RWPE1 (cell line): ENCODE results near the gene CHIC1.
"Not testable (repeated sequence)": the region's sequence is repeated elsewhere in the genome, so short reads cannot be mapped to it uniquely, and the experiment has no call there.

Source experiments
- CTCF ChIA-PET: fragments of 350-600 bp; sonication (Branson Sonifier 250); formaldehyde crosslinking; extraction: SDS; loops from one replicate; lab custom pipeline; 2021; lab: Yijun Ruan, JAX
- POLR2A ChIA-PET: fragments of 400-600 bp; formaldehyde crosslinking; extraction: SDS; loops from one replicate; lab custom pipeline; 2020; ENCODE audit warnings: antibody characterized with exemption; ENCODE audit not compliant: low non-redundant PET; lab: Yijun Ruan, JAX
- DNase-seq: peaks from one replicate; pipeline ENCODE4 v3.0.0; 2012; ENCODE audit warnings: low spot score
- H3K27ac ChIP-seq: fragments of 450-650 bp; 2 replicates; pipeline ENCODE4 v1.5.1; 2017
- TF ChIP-seq, protein P1 (sequence below): fragments of 450-650 bp; conservative IDR thresholded peaks from 2 replicates; pipeline ENCODE4 v1.5.1; 2017; ENCODE audit warnings: low read depth, mild to moderate bottlenecking

CHIC1 gene

DNA sequence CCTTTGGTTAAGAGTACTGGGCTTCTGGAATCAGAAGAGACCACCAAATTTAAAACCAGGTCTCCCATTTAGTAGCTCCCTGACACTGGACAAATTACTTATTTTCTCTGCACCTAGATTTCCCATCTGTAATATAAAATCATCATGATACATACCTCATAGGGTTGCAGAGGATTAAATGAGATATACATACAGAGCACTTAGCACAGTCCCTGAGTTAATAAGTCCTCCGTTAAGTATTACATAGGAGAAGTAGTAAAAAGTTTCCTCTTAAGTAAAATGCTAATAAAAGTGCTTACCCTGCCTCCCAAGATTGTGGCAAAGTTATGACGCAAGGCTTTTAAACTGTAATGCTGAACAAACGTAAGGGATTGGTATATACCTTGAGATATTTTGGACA, 539 bp upstream of the CHIC1 start:
- ChIA-PET POLR2A (no interaction called here), CTCF (no interaction called here)
- DNase-seq = no peak
- H3K27ac ChIP-seq = no peak overlapping the region
- TF ChIP-seq, protein P1, sequence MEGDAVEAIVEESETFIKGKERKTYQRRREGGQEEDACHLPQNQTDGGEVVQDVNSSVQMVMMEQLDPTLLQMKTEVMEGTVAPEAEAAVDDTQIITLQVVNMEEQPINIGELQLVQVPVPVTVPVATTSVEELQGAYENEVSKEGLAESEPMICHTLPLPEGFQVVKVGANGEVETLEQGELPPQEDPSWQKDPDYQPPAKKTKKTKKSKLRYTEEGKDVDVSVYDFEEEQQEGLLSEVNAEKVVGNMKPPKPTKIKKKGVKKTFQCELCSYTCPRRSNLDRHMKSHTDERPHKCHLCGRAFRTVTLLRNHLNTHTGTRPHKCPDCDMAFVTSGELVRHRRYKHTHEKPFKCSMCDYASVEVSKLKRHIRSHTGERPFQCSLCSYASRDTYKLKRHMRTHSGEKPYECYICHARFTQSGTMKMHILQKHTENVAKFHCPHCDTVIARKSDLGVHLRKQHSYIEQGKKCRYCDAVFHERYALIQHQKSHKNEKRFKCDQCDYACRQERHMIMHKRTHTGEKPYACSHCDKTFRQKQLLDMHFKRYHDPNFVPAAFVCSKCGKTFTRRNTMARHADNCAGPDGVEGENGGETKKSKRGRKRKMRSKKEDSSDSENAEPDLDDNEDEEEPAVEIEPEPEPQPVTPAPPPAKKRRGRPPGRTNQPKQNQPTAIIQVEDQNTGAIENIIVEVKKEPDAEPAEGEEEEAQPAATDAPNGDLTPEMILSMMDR = no peak

DNA sequence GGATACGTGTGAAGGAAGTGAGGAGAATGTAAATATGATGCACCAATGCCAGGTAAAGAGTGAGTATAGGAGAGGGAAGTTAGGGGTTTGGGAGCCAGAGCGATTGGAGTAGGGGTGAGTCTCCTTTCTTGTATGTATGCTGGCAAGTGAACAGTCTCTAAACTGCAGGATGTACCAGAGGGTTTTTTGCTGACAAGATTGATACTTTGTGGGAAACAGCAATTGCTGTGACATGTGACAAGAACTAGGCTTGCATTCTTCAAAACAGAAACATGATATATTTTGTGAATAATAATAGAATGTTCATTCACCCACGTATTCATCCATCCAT, 706 bp downstream of the CHIC1 start:
- ChIA-PET POLR2A (no interaction called here), CTCF (no interaction called here)
- TF ChIP-seq, protein P1 = no peak
- no peak for DNase-seq
- H3K27ac ChIP-seq = peak overlapping the region; percentile 80

DNA sequence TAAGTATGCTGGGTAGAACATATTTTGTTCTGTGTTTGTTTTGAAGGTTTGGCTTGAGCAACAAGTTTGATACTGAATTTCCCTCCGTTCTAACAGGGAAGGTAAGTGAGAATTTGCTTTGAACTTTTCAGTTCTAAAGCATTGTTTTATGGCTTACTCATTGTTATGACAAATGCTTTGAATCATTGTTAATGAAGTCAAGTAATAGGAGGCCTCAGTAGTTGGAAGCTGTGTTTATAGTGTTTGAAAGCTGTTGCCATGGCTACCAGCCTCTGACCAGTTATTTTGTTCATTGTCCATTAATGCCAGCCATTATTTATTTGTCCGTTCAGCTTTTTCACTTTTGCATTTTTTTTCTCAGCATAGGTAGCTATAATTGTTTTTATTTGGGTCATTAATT, 14.4 kb downstream of the CHIC1 start:
- TF ChIP-seq, protein P1 = no peak
- CTCF ChIA-PET = no interaction called here
- H3K27ac ChIP-seq = no peak overlapping the region
- DNase-seq = peak; percentile 50
- POLR2A ChIA-PET = no interaction called here

DNA sequence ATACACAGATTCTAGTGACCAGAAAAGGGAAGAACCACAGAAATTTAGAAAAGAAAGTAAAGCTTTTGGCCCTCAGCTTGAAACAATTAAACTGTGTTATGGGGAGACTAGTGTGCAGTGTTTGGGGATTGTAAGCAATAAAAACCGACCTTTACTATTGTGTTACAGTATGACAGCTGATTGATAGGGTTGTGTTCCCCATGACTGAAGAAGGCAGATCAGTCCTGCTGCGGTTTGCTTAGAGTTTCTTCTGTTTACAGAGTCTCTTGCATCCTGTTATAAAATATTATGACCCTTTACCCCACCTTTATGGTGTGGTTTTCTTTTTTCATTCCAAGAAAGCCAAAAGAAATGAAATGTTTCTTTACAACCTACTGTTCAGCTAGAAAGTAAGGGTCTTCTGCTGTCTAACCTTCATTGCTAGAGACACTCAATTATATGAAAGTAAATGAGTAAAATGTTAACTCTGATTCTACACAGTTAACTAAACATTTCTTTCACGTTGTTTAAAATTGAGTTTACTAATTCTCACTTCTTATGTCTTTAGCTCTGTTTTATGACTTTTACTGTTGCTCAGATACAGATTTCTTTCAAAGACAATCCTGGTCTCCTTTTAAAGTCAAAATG, 18.1 kb downstream of the CHIC1 start:
- TF ChIP-seq, protein P1 = no peak
- ChIA-PET POLR2A (no interaction called here), CTCF (interaction anchor here (0.6 kb wide), 1 partner anchor 960 kb away, joined by 3 read pairs; no protein-coding TSS in a partner anchor)
- DNase-seq = no peak
- no peak overlapping the region for H3K27ac ChIP-seq

DNA sequence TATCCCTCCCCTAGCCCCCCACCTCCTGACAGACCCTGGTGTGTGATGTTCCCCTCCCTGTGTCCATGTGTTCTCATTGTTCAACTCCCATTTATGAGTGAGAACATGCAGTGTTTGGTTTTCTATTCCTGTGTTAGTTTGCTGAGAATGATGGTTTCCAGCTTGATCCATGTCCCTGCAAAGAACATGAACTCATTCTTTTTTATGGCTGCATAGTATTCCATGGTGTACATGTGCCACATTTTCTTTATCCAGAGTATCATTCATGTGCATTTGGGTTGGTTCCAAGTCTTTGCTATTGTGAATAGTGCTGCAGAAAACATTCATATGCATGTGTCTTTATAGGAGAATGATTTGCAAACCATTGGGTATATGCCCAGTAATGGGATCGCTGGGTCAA, 34.8 kb downstream of the CHIC1 start:
- POLR2A ChIA-PET, DNase-seq, H3K27ac ChIP-seq, CTCF ChIA-PET: not testable (repeated sequence)

DNA sequence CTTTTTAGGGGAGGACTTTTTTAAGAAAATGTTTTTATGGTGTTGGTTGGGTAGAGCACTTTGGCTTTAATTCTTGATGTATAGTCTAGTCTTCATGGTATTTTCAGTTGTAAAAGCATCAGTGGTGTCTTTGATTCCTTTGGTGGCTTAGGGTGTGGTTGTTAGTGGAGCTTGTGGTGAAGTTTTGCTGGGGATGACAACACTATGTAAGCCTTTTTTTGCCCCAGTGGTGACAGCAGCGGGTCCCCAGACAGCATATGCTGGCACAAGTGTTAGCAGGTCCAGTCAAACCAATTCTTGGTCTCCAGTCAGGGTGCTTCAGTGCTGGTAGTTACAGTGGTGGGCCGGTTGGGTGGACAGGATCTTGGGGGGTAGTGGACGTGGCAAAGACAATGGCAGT, 52.0 kb downstream of the CHIC1 start:
- TF ChIP-seq, protein P1 = no peak
- ChIA-PET CTCF (no interaction called here), POLR2A (no interaction called here)
- no peak for DNase-seq
- no peak overlapping the region for H3K27ac ChIP-seq

DNA sequence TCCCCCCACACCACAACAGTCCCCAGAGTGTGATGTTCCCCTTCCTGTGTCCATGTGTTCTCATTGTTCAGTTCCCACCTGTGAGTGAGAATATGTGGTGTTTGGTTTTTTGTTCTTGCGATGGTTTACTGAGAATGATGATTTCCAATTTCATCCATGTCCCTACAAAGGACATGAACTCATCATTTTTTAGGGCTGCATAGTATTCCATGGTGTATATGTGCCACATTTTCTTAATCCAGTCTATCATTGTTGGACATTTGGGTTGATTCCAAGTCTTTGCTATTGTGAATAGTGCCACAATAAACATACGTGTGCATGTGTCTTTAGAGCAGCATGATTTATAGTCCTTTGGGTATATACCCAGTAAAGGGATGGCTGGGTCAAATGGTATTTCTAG, 78.7 kb downstream of the CHIC1 start:
- H3K27ac ChIP-seq, DNase-seq, CTCF ChIA-PET, POLR2A ChIA-PET: not testable (repeated sequence)

DNA sequence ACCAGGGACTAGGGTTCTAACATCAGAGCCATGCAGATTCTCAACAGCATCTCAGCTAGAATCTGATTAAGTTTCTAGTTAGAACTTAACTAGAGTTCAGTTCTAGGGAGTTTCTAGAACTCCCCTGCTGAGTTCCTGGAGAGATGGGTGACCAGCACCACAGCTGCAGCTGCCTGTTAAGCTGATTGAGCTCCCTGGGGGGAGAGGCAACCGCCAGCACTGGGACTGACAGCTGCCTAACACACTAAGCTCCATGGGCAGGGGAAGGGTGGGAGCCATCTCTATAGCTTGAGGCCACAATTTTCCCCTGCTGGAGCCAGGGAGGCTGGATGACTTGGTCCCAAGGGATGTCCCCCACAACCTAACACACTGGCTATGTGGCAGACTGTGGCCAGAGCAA, 84.2 kb downstream of the CHIC1 start:
- DNase-seq = no peak
- no peak overlapping the region for H3K27ac ChIP-seq
- CTCF ChIA-PET = interaction anchor here (0.7 kb wide), 1 partner anchor 145 kb away, joined by 3 read pairs; no protein-coding TSS in a partner anchor
- TF ChIP-seq, protein P1 = no peak
- POLR2A ChIA-PET = no interaction called here
